Fibroblast of peridontal ligament (primary cell): ENCODE data around the gene SCGB3A2.
A peak's percentile ranks its signal among the peaks of the same experiment; 100 is the strongest.

Experiments
- DNase-seq: peaks from one replicate; pipeline ENCODE4 v3.0.0-alpha.2; 2010; ENCODE audit errors: extremely low read depth

Gene SCGB3A2

DNA sequence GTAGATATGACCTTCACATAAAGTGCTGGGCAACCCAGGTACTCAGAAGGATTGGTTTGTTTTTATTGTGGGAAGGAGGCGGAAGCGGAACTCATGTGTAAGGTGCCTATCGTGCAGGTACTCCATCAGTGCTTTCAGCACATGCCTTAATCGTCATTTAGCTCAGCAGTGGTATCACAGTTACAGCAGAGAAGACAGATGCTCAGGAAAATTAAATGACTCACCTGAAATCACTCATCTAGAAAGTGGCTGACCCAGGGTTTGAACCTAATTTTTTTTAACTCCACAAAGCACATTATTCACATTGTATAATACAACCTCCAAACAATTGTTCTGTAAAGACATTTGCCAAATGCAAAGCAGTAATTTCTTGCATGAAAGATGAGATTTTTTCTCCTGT, 25.6 kb downstream of the SCGB3A2 start:
- DNase-seq: no peak

GRCh38 chr5:147906326-147907095, 28.0 kb downstream of the SCGB3A2 start, which contains the start of gene C5orf46:
C5orf46 (minus strand) TSS chr5:147906538; CDS start chr5:147906501, 37 bp downstream.
- peak; percentile 44 for DNase-seq

DNA sequence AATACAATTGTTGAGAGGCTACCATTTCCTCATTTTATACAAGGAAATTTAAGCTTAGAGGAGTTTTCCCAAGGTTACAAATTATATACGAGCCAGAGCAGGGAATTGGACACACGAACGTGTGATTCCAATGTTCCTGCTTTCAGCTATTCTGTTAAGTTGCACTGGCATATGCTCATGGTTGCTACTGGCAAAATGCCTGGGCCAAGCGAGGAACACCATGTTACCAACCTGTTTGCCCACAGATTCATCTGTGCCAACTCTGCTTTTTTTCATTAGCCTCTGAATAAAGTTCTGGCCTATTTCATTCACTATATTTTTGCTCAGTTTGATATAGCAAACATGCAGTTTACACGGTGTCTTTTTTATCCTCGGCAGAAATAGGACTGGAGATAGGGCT, 32.9 kb downstream of the SCGB3A2 start:
- DNase-seq: no peak

GRCh38 chr5:147912011-147912410, 33.5 kb downstream of the SCGB3A2 start:
- no peak for DNase-seq

GRCh38 chr5:147913786-147914185, 35.3 kb downstream of the SCGB3A2 start:
- no peak for DNase-seq

GRCh38 chr5:147918101-147918685, 39.7 kb downstream of the SCGB3A2 start:
- DNase-seq: no peak

GRCh38 chr5:147918899-147919298, 40.4 kb downstream of the SCGB3A2 start:
- DNase-seq: no peak

- no peak for DNase-seq
Measured at GRCh38 chr5:147920420-147921030, 42.0 kb downstream of the SCGB3A2 start.

DNA sequence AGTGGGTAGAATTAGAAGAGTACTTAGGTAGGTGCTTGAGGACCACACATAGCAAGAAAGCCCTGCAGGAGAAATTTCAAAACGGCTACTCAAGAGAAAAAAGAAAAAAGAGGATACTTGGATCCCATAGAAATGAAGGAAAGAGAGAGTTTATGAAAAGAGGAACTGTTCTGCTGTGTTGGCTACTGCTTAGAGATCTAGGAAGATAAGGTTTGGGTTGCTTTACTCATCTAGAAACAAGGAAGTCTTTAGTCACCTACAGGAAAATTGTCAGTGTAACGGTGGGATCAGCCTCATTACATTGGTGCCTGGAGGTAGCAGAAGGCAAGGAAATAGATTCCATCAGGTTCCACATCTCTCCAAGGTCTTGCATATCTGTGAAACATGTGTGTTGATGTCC, 42.6 kb downstream of the SCGB3A2 start:
- no peak for DNase-seq

- no peak for DNase-seq
Measured at GRCh38 chr5:147925020-147925419, 46.5 kb downstream of the SCGB3A2 start.

DNA sequence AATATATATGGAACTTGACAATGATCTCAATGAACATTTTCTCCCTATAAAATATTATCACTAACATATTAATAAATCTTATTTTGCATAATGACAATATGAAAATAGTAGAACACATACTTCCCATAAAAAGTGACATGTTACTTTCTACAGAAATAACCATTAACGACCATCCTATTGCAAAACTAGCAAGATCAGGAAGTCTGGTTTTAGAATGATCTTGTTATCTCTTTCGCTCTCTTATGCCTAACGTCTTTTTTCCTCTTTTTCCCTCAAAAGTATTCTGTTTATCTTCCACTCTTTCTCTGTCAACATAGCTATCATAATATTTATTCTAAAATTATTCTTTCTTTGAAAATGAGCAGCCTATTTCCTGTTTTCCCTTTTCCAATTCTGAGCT, 49.4 kb downstream of the SCGB3A2 start:
- DNase-seq: no peak

DNA sequence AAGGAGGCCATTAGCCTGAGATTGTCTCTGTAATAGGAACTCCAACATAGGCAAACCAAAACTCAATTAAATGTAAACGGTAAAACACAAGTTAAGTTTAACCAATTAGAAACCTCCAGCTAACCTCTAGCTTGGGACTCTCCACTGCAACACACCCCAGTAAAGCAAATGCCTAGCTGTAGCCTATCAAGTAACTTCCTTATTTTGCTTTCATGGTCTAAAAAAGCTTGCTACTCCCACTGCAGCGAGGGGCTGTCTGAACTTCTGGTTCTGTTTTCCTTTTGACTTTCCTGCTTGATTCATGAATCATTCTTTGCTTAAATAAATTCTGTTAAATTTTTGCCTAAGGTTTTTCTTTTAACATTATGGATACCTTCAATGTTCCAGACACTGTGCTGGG, 52.3 kb downstream of the SCGB3A2 start:
- DNase-seq: no peak
